CD14-positive monocyte (primary cell): ENCODE data around the gene PHETA2. TPM values are rescaled to one million over a fixed set of nuclear protein-coding genes. Genes with fewer than 3 reads are reported as not detected.

Experiments used
- DNase-seq, 3 donors: peaks; one replicate each; pipeline ENCODE4 v3.0.0-alpha.2; 2011 to 2022
- H2AFZ ChIP-seq: 2 replicates; pipeline ENCODE4 v1.6.0; 2012; ENCODE audit warnings: mild to moderate bottlenecking, low read depth, low read length, inconsistent platforms; ENCODE audit not compliant: insufficient read depth, poor library complexity, severe bottlenecking
- H3K27ac ChIP-seq, 2 donors: 1 replicate in 1 of 2; 2 replicates in 1 of 2; pipeline ENCODE4 v1.5.1; 2012 to 2013; ENCODE audit warnings: low read length in 2 of 2, control low read depth in 1 of 2, inconsistent platforms in 1 of 2, low read depth in 1 of 2, mild to moderate bottlenecking in 1 of 2
- H3K27me3 ChIP-seq, 2 donors: one replicate each; pipeline versions ENCODE4 v1.6.0 to v1.6.1; 2011 to 2013; ENCODE audit warnings: low read length in 2 of 2; ENCODE audit not compliant: control insufficient read depth in 2 of 2, insufficient read depth in 2 of 2
- H3K36me3 ChIP-seq, 2 donors: replicated peaks in 1 of 2; 1 replicate in 1 of 2; 2 replicates in 1 of 2; pipeline versions ENCODE4 v1.5.1 to v1.6.1; 2012 to 2013; ENCODE audit warnings: low read length in 2 of 2, control low read depth in 1 of 2, inconsistent platforms in 1 of 2, mild to moderate bottlenecking in 1 of 2; ENCODE audit not compliant: insufficient read depth in 2 of 2, control insufficient read depth in 1 of 2
- H3K4me1 ChIP-seq, 2 donors: 1 replicate in 1 of 2; 2 replicates in 1 of 2; pipeline versions ENCODE4 v1.5.1 to v1.6.1; 2012 to 2013; ENCODE audit warnings: low read length in 2 of 2, control low read depth in 1 of 2, inconsistent platforms in 1 of 2, mild to moderate bottlenecking in 1 of 2, moderate library complexity in 1 of 2; ENCODE audit not compliant: insufficient read depth in 2 of 2, control insufficient read depth in 1 of 2
- H3K4me2 ChIP-seq: replicated peaks from 2 replicates; pipeline ENCODE3; 2012; ENCODE audit warnings: low read length, moderate library complexity, mild to moderate bottlenecking; ENCODE audit not compliant: poor library complexity, severe bottlenecking; ENCODE audit errors: extremely low read depth
- H3K4me3 ChIP-seq, 3 experiments: fragments of 200-600 bp in 1 of 3; sonication (generic) in 1 of 3; replicated peaks in 1 of 3; 1 replicate in 2 of 3; 2 replicates in 1 of 3; pipeline ENCODE4 v1.5.1; 2011 to 2013; ENCODE audit warnings: low read length in 3 of 3, mild to moderate bottlenecking in 3 of 3, control low read depth in 2 of 3, low read depth in 2 of 3, inconsistent platforms in 1 of 3, moderate library complexity in 1 of 3
- H3K79me2 ChIP-seq: 2 replicates; pipeline ENCODE4 v1.6.0; 2012; ENCODE audit warnings: mild to moderate bottlenecking, control low read depth, inconsistent platforms, low read length, moderate library complexity; ENCODE audit not compliant: insufficient read depth
- H3K9ac ChIP-seq: 2 replicates; pipeline ENCODE4 v1.6.0; 2017; ENCODE audit warnings: low read length, mild to moderate bottlenecking; ENCODE audit not compliant: insufficient read depth, poor library complexity, severe bottlenecking
- H3K9me3 ChIP-seq, 2 donors: replicated peaks in 1 of 2; 1 replicate in 1 of 2; 2 replicates in 1 of 2; pipeline versions ENCODE4 v1.5.1 to v1.6.1; 2012 to 2013; ENCODE audit warnings: low read length in 2 of 2, control low read depth in 1 of 2; ENCODE audit not compliant: control insufficient read depth in 1 of 2, insufficient read depth in 1 of 2
- H4K20me1 ChIP-seq: 2 replicates; pipeline ENCODE4 v1.6.0; 2012; ENCODE audit warnings: mild to moderate bottlenecking, low read length, control low read depth, moderate library complexity; ENCODE audit not compliant: insufficient read depth
- H3K27ac Mint-ChIP-seq, 7 donors: one replicate each; pipeline ENCODE4 v1.8.0; 2020; ENCODE audit warnings: mild to moderate bottlenecking in 7 of 7, mixed read lengths in 7 of 7, moderate library complexity in 6 of 7, inconsistent platforms in 2 of 7
- H3K27me3 Mint-ChIP-seq, 3 donors: one replicate each; pipeline ENCODE4 v1.8.0; 2021 to 2022; ENCODE audit warnings: low read depth in 3 of 3, mild to moderate bottlenecking in 3 of 3, mixed read lengths in 3 of 3, moderate library complexity in 3 of 3, inconsistent platforms in 1 of 3
- H3K36me3 Mint-ChIP-seq, 2 donors: one replicate each; pipeline ENCODE4 v1.8.0; 2020; ENCODE audit warnings: mixed read lengths in 2 of 2, inconsistent platforms in 1 of 2, mild to moderate bottlenecking in 1 of 2
- H3K4me1 Mint-ChIP-seq: one replicate; pipeline ENCODE4 v1.8.0; 2020; ENCODE audit warnings: mild to moderate bottlenecking, mixed read lengths
- H3K4me3 Mint-ChIP-seq, 2 donors: one replicate each; pipeline ENCODE4 v1.8.0; 2020; ENCODE audit warnings: mild to moderate bottlenecking in 2 of 2, mixed read lengths in 2 of 2, moderate library complexity in 1 of 2
- H3K9me3 Mint-ChIP-seq, 7 donors: one replicate each; pipeline ENCODE4 v1.8.0; 2020 to 2022; ENCODE audit warnings: mixed read lengths in 7 of 7, mild to moderate bottlenecking in 6 of 7, moderate library complexity in 6 of 7, inconsistent platforms in 2 of 7
- CTCF ChIP-seq: fragments of 200-600 bp; IDR thresholded peaks from one replicate; pipeline ENCODE4 v1.8.0; 2022; ENCODE audit warnings: antibody characterized with exemption, mild to moderate bottlenecking
- WGBS: methylation state at CpG from one replicate; pipeline ENCODE4 v1.1.5; 2013; ENCODE audit warnings: missing lambda C conversion rate; ENCODE audit not compliant: insufficient coverage; 5-methylcytosine and 5-hydroxymethylcytosine counted together
- intact Hi-C, 2 donors: fragments of 100-400 bp; cut with micrococcal nuclease; formaldehyde crosslinking; loops; one replicate each; pipeline versions ENCODE4 v1.15.0 to v1.15.1; 2023
- polyA plus RNA-seq, 3 donors: library from polyadenylated mRNA; depleted of rRNA in 1 of 3; unstranded in 2 of 3; stranded (reverse) in 1 of 3; fragments of 300-500 nt in 2 of 3; fragments of >200 nt in 1 of 3; fragmentation: Illumina TruSeq in 2 of 3; gene quantifications; 1 replicate in 2 of 3; 2 replicates in 1 of 3; pipeline ENCODE4 v1.2.3, GENCODE V29; 2012 to 2021

Gene PHETA2
- polyA plus RNA-seq, 3 donors: 2.4 to 3.6 (median 3.3) TPM

GRCh38 chr22:42026705-42027104 lies 47.3 kb upstream of the PHETA2 start:
- Mint-ChIP-seq H3K9me3 (peaks cover 0 to under 1% (median 0%) of the 10 kb centered on the region in 7 donors), H3K4me3 (no peak overlapping the region), H3K36me3 (no peaks in the 10 kb centered on the region), H3K27me3 (peaks cover 0 to 3% (median 1%) of the 10 kb centered on the region in 3 donors), H3K27ac (no peak overlapping the region), H3K4me1 (peaks cover 13% of the 10 kb centered on the region)
- Histone ChIP-seq H3K27me3 (no peaks in the 10 kb centered on the region), H3K4me1 (peaks cover 8 to 19% of the 10 kb centered on the region in 2 donors), H3K79me2 (no peaks in the 10 kb centered on the region), H3K9me3 (no peaks in the 10 kb centered on the region), H3K4me3 (no peak overlapping the region), H2AFZ (no peak overlapping the region), H3K4me2 (no peak overlapping the region), H3K27ac (no peak overlapping the region), H3K36me3 (no peaks in the 10 kb centered on the region), H4K20me1 (no peaks in the 10 kb centered on the region), H3K9ac (no peak overlapping the region)
- no peak for DNase-seq
- no peak for TF ChIP-seq CTCF
- 94% methylated on average over 6 of the region's 10 CpGs for WGBS
- intact Hi-C loops: no loop called here

- H3K27ac Mint-ChIP-seq: no peak overlapping the region
- Histone ChIP-seq H2AFZ (no peak overlapping the region), H3K4me2 (no peak overlapping the region), H3K27ac (no peak overlapping the region), H3K27me3 (no peaks in the 10 kb centered on the region), H3K4me3 (no peak overlapping the region), H4K20me1 (no peaks in the 10 kb centered on the region), H3K36me3 (no peaks in the 10 kb centered on the region), H3K9me3 (peaks cover 20% of the 10 kb centered on the region in 2 donors), H3K79me2 (no peaks in the 10 kb centered on the region), H3K4me1 (peaks cover 0 to 9% of the 10 kb centered on the region in 2 donors), H3K9ac (no peak overlapping the region)
- peaks cover 4% of the 10 kb centered on the region for H3K4me1 Mint-ChIP-seq
- TF ChIP-seq CTCF: no peak
- peaks cover 0 to 13% of the 10 kb centered on the region in 2 donors for H3K36me3 Mint-ChIP-seq
- H3K4me3 Mint-ChIP-seq: no peak overlapping the region
- 95% methylated on average over 5 of the region's 5 CpGs for WGBS
- DNase-seq: no peak
- peaks cover 12 to 35% (median 24%) of the 10 kb centered on the region in 7 donors for H3K9me3 Mint-ChIP-seq
- H3K27me3 Mint-ChIP-seq: peaks cover 0 to 5% (median 0%) of the 10 kb centered on the region in 3 donors
- intact Hi-C loops: no loop called here
Measured at GRCh38 chr22:42033263-42034181, 40.5 kb upstream of the PHETA2 start.
